Measurements from ENCODE around the gene CALM1. TPM values are rescaled to one million over a fixed set of nuclear protein-coding genes. Genes with fewer than 3 reads are reported as not detected.

The CALM1 gene
- total RNA-seq, 6 experiments from 2014 or later: 143 to 207 (median 161) TPM

DNA sequence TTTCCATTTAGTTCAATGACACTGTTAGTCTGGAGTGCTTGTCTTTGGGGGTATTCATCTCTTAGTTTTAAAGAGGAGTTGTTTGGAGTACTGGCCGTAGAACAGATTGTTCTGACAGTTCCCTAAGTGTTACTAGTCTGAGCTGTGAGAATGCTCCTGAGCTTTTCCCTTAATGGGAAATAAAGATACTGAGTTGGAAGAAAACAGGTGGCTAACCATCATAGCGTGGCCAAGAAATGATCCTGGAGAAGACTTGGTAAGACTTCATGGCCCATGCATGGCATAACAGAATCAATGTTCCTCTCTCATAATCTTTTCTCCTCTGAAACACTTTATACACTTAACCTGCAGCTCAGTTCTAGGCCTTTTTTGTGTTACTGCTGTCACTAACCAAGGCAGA is 6.2 kb downstream of the CALM1 start:
- peaks cover 12 to 63% (median 44%) of the 10 kb centered on the region in 4 donors for H3K36me3 ChIP-seq
- TF ChIP-seq, protein P1, sequence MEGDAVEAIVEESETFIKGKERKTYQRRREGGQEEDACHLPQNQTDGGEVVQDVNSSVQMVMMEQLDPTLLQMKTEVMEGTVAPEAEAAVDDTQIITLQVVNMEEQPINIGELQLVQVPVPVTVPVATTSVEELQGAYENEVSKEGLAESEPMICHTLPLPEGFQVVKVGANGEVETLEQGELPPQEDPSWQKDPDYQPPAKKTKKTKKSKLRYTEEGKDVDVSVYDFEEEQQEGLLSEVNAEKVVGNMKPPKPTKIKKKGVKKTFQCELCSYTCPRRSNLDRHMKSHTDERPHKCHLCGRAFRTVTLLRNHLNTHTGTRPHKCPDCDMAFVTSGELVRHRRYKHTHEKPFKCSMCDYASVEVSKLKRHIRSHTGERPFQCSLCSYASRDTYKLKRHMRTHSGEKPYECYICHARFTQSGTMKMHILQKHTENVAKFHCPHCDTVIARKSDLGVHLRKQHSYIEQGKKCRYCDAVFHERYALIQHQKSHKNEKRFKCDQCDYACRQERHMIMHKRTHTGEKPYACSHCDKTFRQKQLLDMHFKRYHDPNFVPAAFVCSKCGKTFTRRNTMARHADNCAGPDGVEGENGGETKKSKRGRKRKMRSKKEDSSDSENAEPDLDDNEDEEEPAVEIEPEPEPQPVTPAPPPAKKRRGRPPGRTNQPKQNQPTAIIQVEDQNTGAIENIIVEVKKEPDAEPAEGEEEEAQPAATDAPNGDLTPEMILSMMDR (IDR thresholded peaks at IDR 0.05): no peak
- no peak for TF ChIP-seq POLR2A (IDR thresholded peaks at IDR 0.05)
- peaks cover 0 to 24% (median 7%) of the 10 kb centered on the region in 4 donors for H3K4me1 ChIP-seq
- intact Hi-C loops (cut with DNase I): no loop called here
- no peak overlapping the region for H3K4me3 ChIP-seq
- no peak for ATAC-seq
- 95% methylated on average over 2 of the region's 2 CpGs for WGBS (ENCODE audit: insufficient coverage, low coverage, low lambda C conversion rate, missing lambda C conversion rate)
- H3K27ac ChIP-seq: no peak overlapping the region
- no peaks in the 10 kb centered on the region for H3K27me3 ChIP-seq
- no peaks in the 10 kb centered on the region for H3K9me3 ChIP-seq
- DNase-seq: no peak

DNA sequence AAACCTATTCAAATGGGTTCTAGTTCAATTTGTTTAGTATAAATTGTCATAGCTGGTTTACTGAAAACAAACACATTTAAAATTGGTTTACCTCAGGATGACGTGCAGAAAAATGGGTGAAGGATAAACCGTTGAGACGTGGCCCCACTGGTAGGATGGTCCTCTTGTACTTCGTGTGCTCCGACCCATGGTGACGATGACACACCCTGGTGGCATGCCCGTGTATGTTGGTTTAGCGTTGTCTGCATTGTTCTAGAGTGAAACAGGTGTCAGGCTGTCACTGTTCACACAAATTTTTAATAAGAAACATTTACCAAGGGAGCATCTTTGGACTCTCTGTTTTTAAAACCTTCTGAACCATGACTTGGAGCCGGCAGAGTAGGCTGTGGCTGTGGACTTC is 8.3 kb downstream of the CALM1 start:
- WGBS (ENCODE audit: insufficient coverage, low coverage, low lambda C conversion rate, missing lambda C conversion rate): 90% methylated on average over 7 of the region's 9 CpGs
- Histone ChIP-seq H3K27me3 (no peaks in the 10 kb centered on the region), H3K4me3 (no peak overlapping the region), H3K27ac (no peak overlapping the region), H3K9me3 (no peaks in the 10 kb centered on the region), H3K4me1 (peaks cover 0 to 6% (median 1%) of the 10 kb centered on the region in 4 donors), H3K36me3 (peaks cover 12 to 63% (median 44%) of the 10 kb centered on the region in 4 donors)
- no peak for DNase-seq
- TF ChIP-seq, protein P1 (IDR thresholded peaks at IDR 0.05): no peak
- no peak for TF ChIP-seq POLR2A (IDR thresholded peaks at IDR 0.05)
- intact Hi-C loops (cut with DNase I): no loop called here
- ATAC-seq: no peak

DNA sequence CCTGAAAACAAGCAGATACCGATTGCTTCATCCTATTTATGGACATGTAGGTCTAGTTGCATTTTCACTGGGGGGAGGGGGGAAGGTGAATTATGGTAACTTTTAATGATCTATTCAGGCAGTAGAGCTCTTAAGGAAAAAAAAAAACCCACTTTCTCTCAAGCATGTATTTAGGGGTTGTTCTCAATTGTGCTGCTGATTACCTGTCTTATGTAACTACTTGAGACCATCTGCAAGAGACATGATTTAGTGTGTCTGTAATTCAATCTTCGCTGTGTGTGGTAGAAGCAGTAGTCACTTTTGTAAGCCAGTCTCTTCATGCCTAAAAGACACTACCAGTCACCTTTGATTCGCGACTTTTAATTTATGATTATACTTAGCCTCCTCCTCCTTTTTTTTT is 8.9 kb downstream of the CALM1 start:
- no peak overlapping the region for H3K4me3 ChIP-seq
- intact Hi-C loops (cut with DNase I): no loop called here
- TF ChIP-seq POLR2A (IDR thresholded peaks at IDR 0.05): no peak
- TF ChIP-seq, protein P1 (IDR thresholded peaks at IDR 0.05): no peak
- ATAC-seq (no peak), DNase-seq (no peak)
- no peaks in the 10 kb centered on the region for H3K4me1 ChIP-seq
- H3K27me3 ChIP-seq: no peaks in the 10 kb centered on the region
- H3K27ac ChIP-seq: no peak overlapping the region
- no peaks in the 10 kb centered on the region for H3K9me3 ChIP-seq
- WGBS (ENCODE audit: insufficient coverage, low coverage, low lambda C conversion rate, missing lambda C conversion rate): 70% methylated on average over 3 of the region's 4 CpGs
- peaks cover 7 to 57% (median 42%) of the 10 kb centered on the region in 4 donors for H3K36me3 ChIP-seq

DNA sequence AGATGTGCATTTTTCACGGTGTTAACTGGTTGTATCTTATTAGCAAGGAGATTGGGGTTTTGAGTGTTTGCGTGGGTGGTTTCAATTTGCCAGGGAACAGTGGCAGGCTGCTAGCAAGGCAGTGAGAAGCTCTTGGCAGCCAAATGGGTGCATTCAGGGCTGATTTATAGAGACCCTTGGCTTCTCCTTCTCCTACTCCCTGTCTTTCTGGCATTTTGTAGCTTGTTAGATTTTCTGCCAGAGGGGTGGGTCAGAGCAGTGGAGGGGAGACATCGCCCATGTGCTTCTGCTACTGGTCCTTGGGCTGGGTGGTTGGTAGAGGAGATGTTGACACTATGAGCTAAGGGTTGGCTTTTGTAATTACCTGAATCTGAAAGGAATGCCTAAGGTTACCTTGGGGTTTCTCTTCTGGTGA is 9.6 kb downstream of the CALM1 start:
- Histone ChIP-seq H3K4me3 (no peak overlapping the region), H3K27me3 (no peaks in the 10 kb centered on the region), H3K27ac (no peak overlapping the region), H3K36me3 (peaks cover 7 to 51% (median 39%) of the 10 kb centered on the region in 4 donors), H3K9me3 (no peaks in the 10 kb centered on the region), H3K4me1 (no peaks in the 10 kb centered on the region)
- intact Hi-C loops (cut with DNase I): no loop called here
- DNase-seq (no peak), ATAC-seq (no peak)
- TF ChIP-seq, protein P1 (IDR thresholded peaks at IDR 0.05): no peak
- no peak for TF ChIP-seq POLR2A (IDR thresholded peaks at IDR 0.05)
- 88% methylated on average over 3 of the region's 3 CpGs for WGBS (ENCODE audit: insufficient coverage, low coverage, low lambda C conversion rate, missing lambda C conversion rate)

DNA sequence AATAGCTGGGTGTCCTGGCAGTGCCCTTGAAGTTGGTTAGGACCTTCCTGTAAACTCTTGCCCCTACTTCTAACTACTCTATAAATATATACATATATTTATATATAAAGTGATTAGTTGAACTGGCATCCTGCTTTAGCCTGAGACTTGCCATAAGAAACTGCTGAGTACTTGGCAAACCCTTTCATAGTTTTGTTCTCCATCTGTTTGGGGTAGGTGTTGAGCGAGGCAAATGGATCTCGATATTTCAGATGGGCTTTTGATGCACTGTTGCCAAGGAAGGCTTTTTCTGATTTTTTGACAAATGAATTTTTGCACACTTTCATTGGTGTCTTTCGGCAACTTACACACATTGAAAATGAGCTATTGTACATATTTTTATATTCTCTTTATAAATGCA is 10.4 kb downstream of the CALM1 start:
- no peaks in the 10 kb centered on the region for H3K27me3 ChIP-seq
- intact Hi-C loops (cut with DNase I): no loop called here
- no peak for DNase-seq
- no peak overlapping the region for H3K4me3 ChIP-seq
- peaks cover 7 to 43% (median 31%) of the 10 kb centered on the region in 4 donors for H3K36me3 ChIP-seq
- no peaks in the 10 kb centered on the region for H3K4me1 ChIP-seq
- no peaks in the 10 kb centered on the region for H3K9me3 ChIP-seq
- no peak overlapping the region for H3K27ac ChIP-seq
- TF ChIP-seq, protein P1 (IDR thresholded peaks at IDR 0.05): no peak
- TF ChIP-seq POLR2A (IDR thresholded peaks at IDR 0.05): no peak
- WGBS (ENCODE audit: insufficient coverage, low coverage, low lambda C conversion rate, missing lambda C conversion rate): 100% methylated on average over 3 of the region's 3 CpGs
- no peak for ATAC-seq
